ENCODE data around the gene ASB14. TPM values are rescaled to one million over a fixed set of nuclear protein-coding genes. Genes with fewer than 3 reads are reported as not detected.

The ASB14 gene
- total and polyA plus RNA-seq, 2 donors (not counting 1 experiment from before 2014, with no cell fraction given) = not detected

DNA sequence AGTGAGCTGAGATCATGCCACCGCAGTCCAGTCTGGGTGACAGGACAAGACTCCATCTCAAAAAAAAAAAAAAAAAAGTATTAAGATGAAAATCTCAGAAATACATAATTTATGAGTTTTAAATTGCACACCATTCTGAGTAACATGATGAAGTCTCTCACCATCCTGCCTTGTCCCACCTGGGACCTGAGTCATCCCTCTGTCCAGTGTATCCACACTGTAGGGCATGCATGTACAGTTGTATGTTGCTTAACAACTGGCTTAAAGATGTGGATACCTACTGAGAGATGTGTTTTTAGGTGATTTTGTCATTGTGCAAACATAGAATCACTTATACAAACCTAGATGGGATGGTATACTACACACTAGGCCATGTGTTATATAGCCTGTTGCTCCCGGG is 17.1 kb downstream of the ASB14 start:
- Histone ChIP-seq H3K4me1 (ENCODE audit: control insufficient read depth in 2 of 2, insufficient read depth in 2 of 2, low read length in 2 of 2) (no peaks in the 10 kb centered on the region), H3K4me3 (ENCODE audit: control extremely low read depth in 1 of 5, extremely low read depth in 1 of 5, insufficient read depth in 1 of 5, low read depth in 2 of 5, low read length in 4 of 5) (no peak overlapping the region), H3K27me3 (replicated peaks in 1 of 4; ENCODE audit: control extremely low read depth in 1 of 4, control insufficient read depth in 3 of 4, insufficient read depth in 4 of 4, low read length in 3 of 4) (no peaks in the 10 kb centered on the region), H3K27ac (ENCODE audit: low read length in 2 of 2) (no peak overlapping the region), H3K9me3 (ENCODE audit: control extremely low read depth in 1 of 3, control insufficient read depth in 2 of 3, insufficient read depth in 1 of 3, low read length in 2 of 3) (peaks cover 0 to 12% (median 0%) of the 10 kb centered on the region in 3 donors), H3K79me2 (ENCODE audit: control insufficient read depth, insufficient read depth, low read length) (no peaks in the 10 kb centered on the region), H3K9ac (ENCODE audit: low read length) (no peak overlapping the region), H2AFZ (ENCODE audit: insufficient read depth, low read depth, low read length, poor library complexity, severe bottlenecking) (no peak overlapping the region), H4K20me1 (ENCODE audit: control insufficient read depth, insufficient read depth, low read length, poor library complexity, severe bottlenecking) (no peaks in the 10 kb centered on the region), H3K4me2 (replicated peaks; ENCODE audit: low read depth, low read length, poor library complexity, severe bottlenecking) (no peak overlapping the region), H3K36me3 (replicated peaks in 1 of 2; ENCODE audit: control extremely low read depth in 1 of 2, control insufficient read depth in 1 of 2, extremely low read depth in 1 of 2, insufficient read depth in 2 of 2, low read length in 1 of 2) (peaks cover 9 to 16% of the 10 kb centered on the region in 2 experiments)
- ATAC-seq (ENCODE audit: low read depth) (no peak), DNase-seq (no peak)
- TF ChIP-seq EZH2 (IDR thresholded peaks at IDR 0.05; ENCODE audit: borderline replicate concordance, insufficient read depth, low read depth, low read length, poor library complexity, severe bottlenecking) (no peak), CTCF (IDR thresholded peaks at IDR 0.05) (no peak)
- CTCF ChIA-PET = no interaction called here
- no peak overlapping the region for H3K4me3 Mint-ChIP-seq
- WGBS (ENCODE audit: insufficient coverage) = no CpG with 5 or more reads among the region's 2 CpGs
- no peaks in the 10 kb centered on the region for H3K4me1 Mint-ChIP-seq
- POLR2A ChIA-PET = no interaction called here
- intact Hi-C loops (cut with micrococcal nuclease) = no loop called here
- H3K9me3 Mint-ChIP-seq (ENCODE audit: insufficient read depth) = peaks cover 3% of the 10 kb centered on the region
- H3K27ac Mint-ChIP-seq = no peak overlapping the region
- H3K27me3 Mint-ChIP-seq = no peaks in the 10 kb centered on the region

GRCh38 chr3:57274845-57275244 is 17.6 kb downstream of the ASB14 start:
- Histone ChIP-seq H3K79me2 (ENCODE audit: control insufficient read depth, insufficient read depth, low read length) (no peaks in the 10 kb centered on the region), H4K20me1 (ENCODE audit: control insufficient read depth, insufficient read depth, low read length, poor library complexity, severe bottlenecking) (no peaks in the 10 kb centered on the region), H3K4me1 (ENCODE audit: control insufficient read depth in 2 of 2, insufficient read depth in 2 of 2, low read length in 2 of 2) (no peaks in the 10 kb centered on the region), H3K27ac (ENCODE audit: low read length in 2 of 2) (no peak overlapping the region), H3K27me3 (replicated peaks in 1 of 4; ENCODE audit: control extremely low read depth in 1 of 4, control insufficient read depth in 3 of 4, insufficient read depth in 4 of 4, low read length in 3 of 4) (no peaks in the 10 kb centered on the region), H3K9me3 (ENCODE audit: control extremely low read depth in 1 of 3, control insufficient read depth in 2 of 3, insufficient read depth in 1 of 3, low read length in 2 of 3) (peaks cover 0 to 8% (median 0%) of the 10 kb centered on the region in 3 donors), H2AFZ (ENCODE audit: insufficient read depth, low read depth, low read length, poor library complexity, severe bottlenecking) (no peak overlapping the region), H3K36me3 (replicated peaks in 1 of 2; ENCODE audit: control extremely low read depth in 1 of 2, control insufficient read depth in 1 of 2, extremely low read depth in 1 of 2, insufficient read depth in 2 of 2, low read length in 1 of 2) (peaks cover 15 to 16% of the 10 kb centered on the region in 2 experiments), H3K4me3 (ENCODE audit: control extremely low read depth in 1 of 5, extremely low read depth in 1 of 5, insufficient read depth in 1 of 5, low read depth in 2 of 5, low read length in 4 of 5) (no peak overlapping the region), H3K9ac (ENCODE audit: low read length) (no peak overlapping the region), H3K4me2 (replicated peaks; ENCODE audit: low read depth, low read length, poor library complexity, severe bottlenecking) (no peak overlapping the region)
- 98% methylated on average over 5 of the region's 6 CpGs for WGBS (ENCODE audit: insufficient coverage)
- intact Hi-C loops (cut with micrococcal nuclease) = no loop called here
- Mint-ChIP-seq H3K9me3 (ENCODE audit: insufficient read depth) (no peaks in the 10 kb centered on the region), H3K27me3 (no peaks in the 10 kb centered on the region), H3K27ac (no peak overlapping the region), H3K4me1 (no peaks in the 10 kb centered on the region), H3K4me3 (no peak overlapping the region)
- TF ChIP-seq EZH2 (IDR thresholded peaks at IDR 0.05; ENCODE audit: borderline replicate concordance, insufficient read depth, low read depth, low read length, poor library complexity, severe bottlenecking) = no peak
- TF ChIP-seq CTCF (IDR thresholded peaks at IDR 0.05) = no peak
- ChIA-PET CTCF (no interaction called here), POLR2A (no interaction called here)
- ATAC-seq (ENCODE audit: low read depth) (no peak), DNase-seq (no peak)
